SK-N-MC (cell line): Measurements from ENCODE around the gene CDAN1.

Experiments
- EZH2 ChIP-seq: fragments of 200-600 bp; sonication (generic); IDR thresholded peaks from one replicate; pipeline ENCODE4 v1.6.1; 2017; ENCODE audit warnings: antibody characterized with exemption
- FOXP2 ChIP-seq: optimal IDR thresholded peaks from 2 replicates; pipeline ENCODE3; 2011; ENCODE audit warnings: mild to moderate bottlenecking, moderate library complexity; ENCODE audit not compliant: insufficient read depth; ENCODE audit errors: extremely low read length, control extremely low read depth
- POLR2AphosphoS5 ChIP-seq: IDR thresholded peaks from 2 replicates; pipeline ENCODE4 v1.6.1; 2012; ENCODE audit warnings: mild to moderate bottlenecking, low read depth, low read length, borderline replicate concordance

- no peak for TF ChIP-seq POLR2AphosphoS5
- no peak for TF ChIP-seq EZH2
- no peak for TF ChIP-seq FOXP2
These were observed 61.9 kb downstream of the CDAN1 start for GRCh38 chr15:42675021-42675420.
